Endothelial cell of umbilical vein (primary cell): ENCODE measurements around the gene KIFC3. TPM values are rescaled to one million over a fixed set of nuclear protein-coding genes. Genes with fewer than 3 reads are reported as not detected.
"Not testable (repeated sequence)": the region's sequence is repeated elsewhere in the genome, so short reads cannot be mapped to it uniquely, and the experiment has no call there.

Experiments used
- BruUV-seq: library from RNA; stranded (reverse); fragments of 400-500 nt; replicated peaks from 2 replicates; lab custom pipeline; 2021; lab: Mats Ljungman, UMichigan
- CTCF ChIA-PET: fragments of 300-600, 350-600 bp; sonication (Branson Sonifier 250); formaldehyde crosslinking; loops from one replicate; lab custom pipeline; 2021; ENCODE audit warnings: antibody characterized with exemption, inconsistent platforms; lab: Charles Lee
- POLR2A ChIA-PET: fragments of 300-600, 350-600 bp; sonication (Branson Sonifier 250); formaldehyde crosslinking; loops from one replicate; lab custom pipeline; 2021; ENCODE audit warnings: antibody characterized with exemption, inconsistent platforms; lab: Charles Lee
- DNase-seq: peaks from one replicate; pipeline ENCODE4 v3.0.0-alpha.2; 2011; ENCODE audit warnings: low read depth, low spot score
- FAIRE-seq: peaks from 2 replicates; lab custom pipeline; 2011; peaks lifted over from hg19 to GRCh38; lab: Jason Lieb, UNC
- H2AFZ ChIP-seq: 2 replicates; pipeline ENCODE4 v1.6.0; 2012; ENCODE audit warnings: low read depth, low read length, control low read depth, inconsistent platforms
- H3K27ac ChIP-seq: 2 replicates; pipeline ENCODE4 v1.5.1; 2011; ENCODE audit warnings: low read depth, mild to moderate bottlenecking, control low read depth, low read length, moderate library complexity; ENCODE audit not compliant: insufficient read depth
- H3K27me3 ChIP-seq, 2 experiments: 2 replicates each; pipeline versions ENCODE4 v1.6.0 to v1.6.1; 2011; ENCODE audit warnings: low read length in 2 of 2, mixed read lengths in 1 of 2; ENCODE audit not compliant: control insufficient read depth in 2 of 2, insufficient read depth in 2 of 2
- H3K36me3 ChIP-seq, 2 experiments: 2 replicates in 1 of 2; 3 replicates in 1 of 2; pipeline ENCODE4 v1.5.1; 2011; ENCODE audit warnings: low read length in 2 of 2, mild to moderate bottlenecking in 1 of 2, moderate library complexity in 1 of 2; ENCODE audit not compliant: control insufficient read depth in 2 of 2, insufficient read depth in 2 of 2; ENCODE audit errors: extremely low read depth in 1 of 2
- H3K4me1 ChIP-seq: 3 replicates; pipeline ENCODE4 v1.5.1; 2011; ENCODE audit warnings: mild to moderate bottlenecking, low read length; ENCODE audit not compliant: control insufficient read depth, insufficient read depth; ENCODE audit errors: extremely low read depth
- H3K4me2 ChIP-seq: 2 replicates; pipeline ENCODE4 v1.6.1; 2011; ENCODE audit warnings: low read length, control low read depth, mixed read lengths; ENCODE audit not compliant: insufficient read depth
- H3K4me3 ChIP-seq, 3 experiments: fragments of 200-600 bp in 1 of 3; sonication (generic), shearing (Covaris generic) in 1 of 3; replicated peaks in 1 of 3; 2 replicates each; pipeline ENCODE4 v1.5.1; 2011 to 2016; ENCODE audit warnings: control low read depth in 3 of 3, low read length in 3 of 3, mild to moderate bottlenecking in 2 of 3, inconsistent platforms in 1 of 3, low read depth in 1 of 3, moderate library complexity in 1 of 3; ENCODE audit not compliant: insufficient read depth in 1 of 3
- H3K79me2 ChIP-seq: 2 replicates; pipeline ENCODE4 v1.6.0; 2012; ENCODE audit warnings: low read length, inconsistent platforms; ENCODE audit not compliant: control insufficient read depth, insufficient read depth
- H3K9ac ChIP-seq: replicated peaks from 2 replicates; pipeline ENCODE3; 2011; ENCODE audit warnings: low read length, control low read depth; ENCODE audit not compliant: insufficient read depth; ENCODE audit errors: extremely low read depth
- H3K9me1 ChIP-seq: replicated peaks from 3 replicates; pipeline ENCODE4 v1.6.0; 2011; ENCODE audit warnings: mild to moderate bottlenecking, low read length; ENCODE audit not compliant: control insufficient read depth, insufficient read depth; ENCODE audit errors: extremely low read depth
- H3K9me3 ChIP-seq: replicated peaks from 2 replicates; pipeline ENCODE4 v1.5.1; 2012; ENCODE audit warnings: low read length, inconsistent platforms; ENCODE audit not compliant: control insufficient read depth, insufficient read depth
- H4K20me1 ChIP-seq: replicated peaks from 2 replicates; pipeline ENCODE3; 2011; ENCODE audit warnings: mild to moderate bottlenecking, low read length; ENCODE audit not compliant: control insufficient read depth, insufficient read depth; ENCODE audit errors: extremely low read depth
- EZH2 ChIP-seq: IDR thresholded peaks from 2 replicates; pipeline ENCODE4 v1.6.1; 2012; ENCODE audit warnings: borderline replicate concordance, low read depth, mild to moderate bottlenecking, moderate library complexity, low read length, inconsistent platforms; ENCODE audit not compliant: severe bottlenecking
- FOS ChIP-seq: IDR thresholded peaks from 2 replicates; pipeline ENCODE4 v1.6.1; 2011; ENCODE audit warnings: mild to moderate bottlenecking, low read length, moderate library complexity, borderline replicate concordance; ENCODE audit not compliant: insufficient read depth
- GATA2 ChIP-seq: IDR thresholded peaks from 2 replicates; pipeline ENCODE4 v1.7.0; 2011; ENCODE audit warnings: low read depth, mild to moderate bottlenecking, moderate library complexity, mixed read lengths, low read length; ENCODE audit not compliant: insufficient read length, insufficient read depth
- JUN ChIP-seq: IDR thresholded peaks from 2 replicates; pipeline ENCODE4 v1.6.1; 2011; ENCODE audit warnings: borderline replicate concordance, low read depth; ENCODE audit not compliant: insufficient read length, insufficient read depth
- MAX ChIP-seq: IDR thresholded peaks from 2 replicates; pipeline ENCODE4 v1.6.1; 2011; ENCODE audit not compliant: insufficient read depth, insufficient read length
- MYC ChIP-seq: IDR thresholded peaks from one replicate; pipeline ENCODE4 v1.6.1; 2011; ENCODE audit warnings: mild to moderate bottlenecking, low read depth, low read length
- POLR2A ChIP-seq: IDR thresholded peaks from 2 replicates; pipeline ENCODE4 v1.6.1; 2012; ENCODE audit warnings: low read depth, mild to moderate bottlenecking, control low read depth, low read length
- POLR2AphosphoS5 ChIP-seq: IDR thresholded peaks from 2 replicates; pipeline ENCODE4 v1.6.1; 2012; ENCODE audit warnings: low read depth, mild to moderate bottlenecking, control low read depth, low read length, moderate library complexity; ENCODE audit not compliant: insufficient read depth
- dilution Hi-C: fragments of 300-500 bp; cut with MboI; formaldehyde crosslinking; loops from one replicate; pipeline ENCODE4 v1.15.0; 2019; ENCODE audit warnings: low sequenced_read_pairs; ENCODE audit not compliant: extremely low pct_ligation_motif_present
- intact Hi-C: fragments of 100-400 bp; cut with micrococcal nuclease; formaldehyde crosslinking; loops from one replicate; pipeline ENCODE4 v1.10.0; 2022
- polyA plus RNA-seq, 4 experiments: library from polyadenylated mRNA; depleted of rRNA in 3 of 4; stranded (reverse) in 3 of 4; unstranded in 1 of 4; fragments of >200 nt; gene quantifications; 2 replicates each; pipeline versions ENCODE4 v1.2.1 to v1.2.3, GENCODE V29; 2011 to 2012; ENCODE audit warnings: missing spikeins in 1 of 4
- total RNA-seq: library from RNA; stranded (reverse); gene quantifications from 2 replicates; pipeline ENCODE4 v1.2.3, GENCODE V29; 2021
- TF ChIP-seq, protein P1 (sequence below), 2 donors: IDR thresholded peaks; 1 replicate in 1 of 2; 2 replicates in 1 of 2; pipeline ENCODE4 v1.5.1; 2011; ENCODE audit warnings: low read length in 2 of 2, mild to moderate bottlenecking in 2 of 2, moderate library complexity in 2 of 2, control low read depth in 1 of 2, inconsistent platforms in 1 of 2, low read depth in 1 of 2; ENCODE audit not compliant: insufficient read depth in 1 of 2; ENCODE audit errors: extremely low read depth in 1 of 2

The KIFC3 gene
- total and polyA plus RNA-seq, 2 donors (not counting 3 experiments of a cell fraction or from before 2014, with no cell fraction given) = 36.3 to 62.2 TPM

- dilution Hi-C loops = no loop called here
- TF ChIP-seq JUN (no peak), EZH2 (no peak), POLR2AphosphoS5 (no peak), POLR2A (no peak), GATA2 (no peak), FOS (no peak), MAX (no peak), MYC (no peak)
- TF ChIP-seq, protein P1, sequence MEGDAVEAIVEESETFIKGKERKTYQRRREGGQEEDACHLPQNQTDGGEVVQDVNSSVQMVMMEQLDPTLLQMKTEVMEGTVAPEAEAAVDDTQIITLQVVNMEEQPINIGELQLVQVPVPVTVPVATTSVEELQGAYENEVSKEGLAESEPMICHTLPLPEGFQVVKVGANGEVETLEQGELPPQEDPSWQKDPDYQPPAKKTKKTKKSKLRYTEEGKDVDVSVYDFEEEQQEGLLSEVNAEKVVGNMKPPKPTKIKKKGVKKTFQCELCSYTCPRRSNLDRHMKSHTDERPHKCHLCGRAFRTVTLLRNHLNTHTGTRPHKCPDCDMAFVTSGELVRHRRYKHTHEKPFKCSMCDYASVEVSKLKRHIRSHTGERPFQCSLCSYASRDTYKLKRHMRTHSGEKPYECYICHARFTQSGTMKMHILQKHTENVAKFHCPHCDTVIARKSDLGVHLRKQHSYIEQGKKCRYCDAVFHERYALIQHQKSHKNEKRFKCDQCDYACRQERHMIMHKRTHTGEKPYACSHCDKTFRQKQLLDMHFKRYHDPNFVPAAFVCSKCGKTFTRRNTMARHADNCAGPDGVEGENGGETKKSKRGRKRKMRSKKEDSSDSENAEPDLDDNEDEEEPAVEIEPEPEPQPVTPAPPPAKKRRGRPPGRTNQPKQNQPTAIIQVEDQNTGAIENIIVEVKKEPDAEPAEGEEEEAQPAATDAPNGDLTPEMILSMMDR (IDR thresholded peaks at IDR 0.05; ENCODE audit: extremely low read depth in 1 of 2, insufficient read depth in 1 of 2, low read depth in 1 of 2, low read length in 2 of 2) = no peak
- BruUV-seq = no TSS peak
- no peaks in the 10 kb centered on the region for H3K36me3 ChIP-seq
- no peak overlapping the region for H3K4me2 ChIP-seq
- no peak overlapping the region for H3K9ac ChIP-seq
- POLR2A ChIA-PET = no interaction called here
- no peaks in the 10 kb centered on the region for H4K20me1 ChIP-seq
- intact Hi-C loops = no loop called here
- CTCF ChIA-PET = interaction anchor here (1.1 to 1.7 kb wide), 3 partner anchors 22 to 125 kb away, joined by 4 to 5 read pairs (median 4); no protein-coding TSS in a partner anchor
- H3K27ac ChIP-seq = no peak overlapping the region
- H3K9me1 ChIP-seq = no peaks in the 10 kb centered on the region
- FAIRE-seq = no peak
- H3K79me2 ChIP-seq = no peaks in the 10 kb centered on the region
- no peak for DNase-seq
- H3K9me3 ChIP-seq = no peaks in the 10 kb centered on the region
- no peaks in the 10 kb centered on the region for H3K4me1 ChIP-seq
- H2AFZ ChIP-seq = no peak overlapping the region
- no peak overlapping the region for H3K4me3 ChIP-seq
- H3K27me3 ChIP-seq = peaks cover 0 to 10% of the 10 kb centered on the region in 2 experiments
Measured at GRCh38 chr16:57837305-57838125, 35.2 kb upstream of the KIFC3 start.

- H3K4me2 ChIP-seq, H2AFZ ChIP-seq, H3K79me2 ChIP-seq, DNase-seq, H3K4me1 ChIP-seq, H3K4me3 ChIP-seq, H4K20me1 ChIP-seq, intact Hi-C loops, H3K9me1 ChIP-seq, H3K9me3 ChIP-seq, H3K36me3 ChIP-seq, H3K9ac ChIP-seq, H3K27ac ChIP-seq, dilution Hi-C loops, POLR2A ChIA-PET, H3K27me3 ChIP-seq, BruUV-seq, FAIRE-seq: not testable (repeated sequence)
- CTCF ChIA-PET = interaction anchor here (0.7 kb wide), 1 partner anchor 24 kb away, joined by 4 read pairs; no protein-coding TSS in a partner anchor
Measured at GRCh38 chr16:57835439-57835838, 33.1 kb upstream of the KIFC3 start.
